HG02981 (cell line): ENCODE measurements around the gene TOMM20.
"Not testable (repeated sequence)": the region's sequence is repeated elsewhere in the genome, so short reads cannot be mapped to it uniquely, and the experiment has no call there.

Source experiments
- ATAC-seq: cut with Tn5 transposase; IDR thresholded peaks from one replicate; pipeline ENCODE4 v1.9.1; 2021; ENCODE audit warnings: mild to moderate bottlenecking, moderate library complexity; ENCODE audit not compliant: unreplicated experiment

TOMM20 gene

DNA sequence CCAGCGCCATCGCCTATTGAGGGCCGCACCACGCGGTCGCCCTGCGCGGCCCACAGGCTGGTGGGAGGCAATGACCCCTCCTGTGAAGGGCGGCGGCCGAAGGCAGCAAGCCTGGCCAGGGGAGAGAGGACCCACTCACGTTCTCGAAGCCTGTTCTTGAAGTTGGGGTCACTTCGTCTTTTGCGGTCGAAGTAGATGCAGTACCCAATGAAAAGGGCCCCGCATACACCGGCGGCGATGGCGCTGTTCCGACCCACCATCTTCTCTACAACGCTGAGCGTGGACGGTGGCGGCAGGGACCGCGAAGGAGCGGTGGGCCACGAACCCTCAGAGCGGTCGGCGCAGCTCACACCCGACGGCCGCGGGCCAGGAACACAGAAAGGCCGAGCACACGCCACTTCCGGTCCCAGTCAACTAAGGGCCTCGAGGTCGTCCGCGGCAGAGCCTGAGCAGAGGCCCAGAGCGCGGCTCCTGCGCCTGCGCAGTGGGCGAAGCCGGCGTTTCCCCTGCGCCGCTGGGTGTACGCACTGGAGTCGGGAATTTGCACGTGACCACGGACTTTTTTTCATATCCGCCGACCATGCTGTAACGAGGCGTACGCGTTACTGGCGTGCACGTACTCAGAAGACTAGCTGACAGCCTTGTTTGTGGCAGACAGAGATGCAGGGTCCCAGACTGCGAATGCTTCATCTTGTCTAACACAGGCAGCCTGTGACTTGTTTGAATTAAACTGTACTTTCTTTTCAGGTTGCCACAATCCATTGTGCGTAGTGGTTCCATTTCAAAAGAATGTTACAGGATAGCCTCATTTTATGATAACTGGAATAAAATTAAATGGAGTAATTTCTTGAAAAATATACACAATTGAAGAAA is at the start of gene TOMM20:
Gene TOMM20 (minus strand): TSS at position 382 of the 873 bp plus-strand sequence. CDS start 122 bp downstream, at position 260.
- peak; percentile 95 for ATAC-seq

DNA sequence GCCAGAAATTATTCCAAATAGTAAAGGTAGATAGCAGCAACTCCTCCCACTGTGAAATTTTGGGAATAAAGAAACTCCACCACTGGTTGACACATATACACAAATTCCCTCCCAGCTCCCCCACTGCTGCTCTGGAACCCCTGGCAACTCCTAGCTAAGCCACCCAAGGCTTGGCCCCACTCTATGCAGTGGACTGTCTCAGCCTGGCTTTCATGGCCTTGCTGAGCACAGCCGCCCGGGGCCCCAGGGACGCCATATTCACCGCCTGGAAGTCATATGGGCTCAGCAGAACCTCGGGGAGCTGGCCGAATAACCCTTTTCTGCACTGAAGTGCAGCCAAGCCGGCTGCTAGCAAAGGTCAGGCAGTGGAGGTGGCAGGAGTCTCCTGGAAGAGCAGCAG is 47.8 kb upstream of the TOMM20 start:
- no peak for ATAC-seq

DNA sequence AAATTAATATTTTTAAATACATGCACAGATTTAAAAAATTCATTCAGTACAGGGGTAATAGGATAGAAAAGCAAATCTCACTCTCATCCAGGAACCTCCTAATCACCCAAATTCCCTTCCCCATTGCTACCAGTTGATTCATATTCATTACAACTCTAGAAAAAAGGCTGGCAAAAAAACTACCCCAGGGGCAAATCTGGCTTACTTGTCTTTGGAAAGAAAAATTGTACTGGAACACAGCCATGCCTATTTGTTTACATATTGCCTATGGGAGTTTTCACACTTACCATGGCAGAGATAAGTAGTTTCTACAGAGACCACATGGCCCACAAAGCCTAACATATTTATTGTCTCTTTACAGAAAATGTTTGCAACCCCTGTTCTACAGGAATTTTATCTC is 41.3 kb upstream of the TOMM20 start:
- no peak for ATAC-seq

DNA sequence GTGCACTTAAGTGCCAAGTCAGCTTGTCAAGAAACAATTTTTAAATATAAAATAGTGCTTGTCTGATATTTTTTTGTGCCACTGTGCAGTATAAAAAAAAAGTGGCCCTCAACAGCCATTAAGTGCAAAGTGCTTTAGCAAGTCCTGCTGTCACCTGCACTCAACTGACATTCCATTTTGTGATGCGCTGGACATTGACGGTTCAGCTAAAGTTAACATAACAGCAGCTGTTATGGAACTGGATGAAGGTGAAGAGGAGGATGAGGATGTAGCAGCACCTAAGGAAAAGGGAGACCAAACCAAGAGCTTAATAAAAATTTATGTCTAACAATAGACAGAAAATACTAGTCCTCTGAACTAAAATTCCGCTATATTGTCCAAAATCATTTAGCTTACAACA is 39.7 kb upstream of the TOMM20 start:
- ATAC-seq = no peak

DNA sequence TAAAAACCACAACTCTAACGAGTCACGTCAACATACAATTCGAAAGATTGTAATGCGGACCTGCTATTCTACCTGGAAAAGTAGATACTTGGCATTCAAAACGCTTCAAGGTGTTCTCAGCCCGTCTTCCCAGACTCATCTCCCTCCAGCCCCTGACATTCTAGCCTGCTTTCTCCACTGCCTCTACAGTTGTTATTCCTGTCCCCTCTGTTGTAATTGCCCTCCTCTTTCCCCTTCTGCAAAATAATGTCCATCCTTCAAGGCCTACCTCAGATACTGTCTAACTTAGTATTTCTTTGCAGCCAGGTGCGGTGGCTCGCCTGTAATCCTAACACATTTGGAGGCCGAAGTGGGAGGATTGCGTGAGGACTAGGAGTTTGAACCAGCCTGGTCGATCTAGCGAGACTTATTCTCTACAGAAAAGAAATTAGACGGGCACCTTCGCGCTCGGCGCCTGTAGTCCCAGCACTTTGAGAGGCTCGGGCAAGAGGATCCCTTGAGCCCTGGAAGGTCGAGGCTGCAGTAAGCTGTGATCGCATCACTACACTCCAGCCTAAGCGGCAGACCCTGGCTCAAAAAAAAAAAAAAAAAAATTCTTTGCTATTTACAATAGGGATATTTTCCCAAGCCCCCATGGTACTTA is 33.2 kb upstream of the TOMM20 start:
- no peak for ATAC-seq

DNA sequence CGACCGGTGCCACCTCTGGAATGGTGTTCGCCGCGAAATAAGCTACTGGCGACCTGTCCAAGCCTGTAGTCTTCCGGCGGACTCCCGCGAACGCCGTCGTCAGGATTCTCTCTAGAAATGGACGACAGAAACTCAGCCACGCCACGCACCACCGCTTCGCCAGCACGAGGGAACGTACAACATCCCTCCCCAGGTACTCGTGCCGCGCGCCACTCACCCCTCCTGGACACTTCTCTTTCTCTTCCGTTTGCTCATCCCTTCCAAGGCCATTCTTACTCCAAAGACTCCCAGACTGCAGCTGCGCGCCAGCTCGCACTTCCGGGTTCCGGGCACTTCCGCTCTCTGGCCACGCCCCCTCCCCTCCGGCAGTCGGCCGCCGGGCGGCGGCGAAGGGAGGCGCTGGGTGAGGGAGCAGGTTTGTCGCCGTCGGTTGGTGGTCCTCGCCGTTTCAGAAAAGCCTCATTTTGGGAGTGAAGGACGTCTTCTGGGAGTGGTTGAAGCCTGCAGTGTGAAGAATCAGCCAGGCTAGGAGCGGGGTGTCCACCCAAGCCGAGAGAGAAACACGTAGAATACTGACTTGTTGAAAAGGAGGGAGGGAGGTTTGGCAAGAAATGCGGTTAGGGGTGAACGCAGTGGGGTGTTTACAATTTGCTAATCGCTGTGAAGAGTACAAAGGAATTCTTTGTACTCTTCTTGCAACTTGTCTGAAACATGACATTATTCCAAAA is 32.5 kb upstream of the TOMM20 start, which contains the start of gene RBM34:
Gene RBM34 (minus strand): TSS at position 294 of the 728 bp plus-strand sequence. CDS start 24 bp downstream, at position 270.
- ATAC-seq = peak; percentile 94

DNA sequence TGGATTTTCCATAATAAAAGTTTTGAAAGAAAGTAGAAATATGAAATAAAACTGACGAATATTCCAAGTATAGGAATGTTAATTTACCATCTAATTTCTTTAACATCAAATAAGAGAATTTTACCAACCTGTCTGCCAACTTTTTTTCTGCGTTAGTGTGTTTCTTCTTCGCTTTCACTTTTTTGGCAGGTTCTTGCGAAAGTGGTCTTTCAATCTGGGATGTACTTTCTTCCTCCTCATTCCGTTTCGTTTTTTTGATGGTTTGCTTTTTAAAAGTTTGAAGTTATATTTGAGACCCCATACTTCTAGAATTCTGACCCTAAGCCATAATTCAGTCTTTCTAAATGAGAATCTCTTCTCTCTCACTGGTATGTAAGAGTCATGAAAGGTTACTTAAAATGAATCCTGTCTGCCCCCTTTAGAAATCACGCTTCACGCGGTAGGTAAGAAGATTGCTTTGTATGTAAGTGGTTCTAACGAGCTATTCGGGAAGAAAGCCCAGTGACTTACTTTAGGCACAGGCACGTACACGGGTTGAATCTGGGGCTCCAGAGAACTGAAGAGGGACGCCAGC is 31.8 kb upstream of the TOMM20 start:
- ATAC-seq = peak; percentile 42

DNA sequence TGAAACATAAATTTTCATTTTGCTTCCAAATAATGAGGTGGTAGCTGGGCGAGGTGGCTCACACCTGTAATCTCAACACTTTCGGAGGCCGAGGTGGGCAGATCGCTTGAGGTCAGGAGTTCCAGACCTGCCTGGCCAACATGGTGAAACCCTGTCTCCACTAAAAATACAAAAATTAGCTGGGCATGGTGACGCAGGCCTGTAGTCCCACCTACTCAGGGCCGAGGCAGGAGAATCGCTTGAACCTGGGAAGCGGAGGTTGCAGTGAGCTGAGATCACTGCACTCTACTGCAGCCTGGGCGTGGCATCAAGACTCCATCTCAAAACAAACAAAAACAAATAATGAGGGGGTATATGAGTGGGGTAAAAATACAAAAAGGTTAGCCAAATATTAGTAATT is 31.3 kb upstream of the TOMM20 start:
- not testable (repeated sequence) for ATAC-seq

DNA sequence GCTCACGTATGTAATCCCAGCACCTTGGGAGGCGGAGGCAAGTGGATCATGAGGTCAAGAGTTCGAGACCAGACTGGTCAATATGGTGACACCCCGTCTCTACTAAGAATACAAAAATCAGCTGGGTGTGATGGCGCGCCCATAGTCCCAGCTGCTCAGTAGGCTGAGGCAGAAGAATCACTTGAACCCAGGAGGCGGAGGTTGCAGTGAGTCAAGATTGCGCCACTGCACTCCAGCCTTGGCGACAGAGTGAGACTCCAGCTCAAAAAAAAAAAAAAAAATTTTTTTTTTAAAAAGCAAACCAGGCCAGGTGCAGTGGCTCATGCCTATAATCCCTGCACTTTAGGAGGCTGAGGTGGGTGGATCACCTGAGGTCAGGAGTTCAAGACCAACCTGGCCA is 30.6 kb upstream of the TOMM20 start:
- not testable (repeated sequence) for ATAC-seq

DNA sequence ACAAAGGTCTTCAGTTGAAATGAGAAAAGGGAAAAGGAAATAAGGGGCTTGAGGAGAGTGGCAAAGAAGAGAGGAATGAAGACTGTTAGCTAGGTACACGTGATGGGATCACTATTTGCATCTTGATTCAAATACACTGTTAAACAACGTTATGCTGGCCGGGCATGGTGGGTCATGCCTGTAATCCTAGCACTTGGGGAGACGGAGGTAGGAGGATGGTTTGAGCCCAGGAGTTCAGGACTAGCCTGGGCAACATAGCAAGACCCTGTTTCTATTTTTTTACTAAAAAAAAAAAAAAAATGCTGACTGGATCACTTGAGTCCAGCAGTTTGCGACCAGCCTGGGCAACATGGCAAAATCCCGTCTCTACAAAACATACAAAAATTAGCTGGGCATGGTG is 30.0 kb upstream of the TOMM20 start:
- ATAC-seq = no peak

DNA sequence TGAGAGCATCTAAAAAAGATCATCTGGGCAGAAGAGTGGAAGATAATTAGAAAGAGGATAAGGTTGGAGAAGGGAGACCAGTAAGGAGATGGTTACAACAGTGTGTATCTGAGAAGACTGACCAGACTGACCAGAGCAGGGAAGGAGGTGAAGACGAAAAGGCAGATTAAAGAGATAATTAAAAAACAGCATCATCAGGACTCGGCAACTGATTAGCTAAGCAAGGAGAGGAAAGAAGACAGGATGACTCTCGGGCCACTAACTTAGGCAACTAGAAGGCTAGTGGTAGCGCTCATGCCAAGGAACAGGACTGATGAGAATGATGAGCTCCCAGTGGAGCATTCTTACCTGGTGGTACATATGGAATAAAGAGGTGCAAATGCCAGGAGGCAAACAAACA is 28.5 kb upstream of the TOMM20 start:
- ATAC-seq = no peak

DNA sequence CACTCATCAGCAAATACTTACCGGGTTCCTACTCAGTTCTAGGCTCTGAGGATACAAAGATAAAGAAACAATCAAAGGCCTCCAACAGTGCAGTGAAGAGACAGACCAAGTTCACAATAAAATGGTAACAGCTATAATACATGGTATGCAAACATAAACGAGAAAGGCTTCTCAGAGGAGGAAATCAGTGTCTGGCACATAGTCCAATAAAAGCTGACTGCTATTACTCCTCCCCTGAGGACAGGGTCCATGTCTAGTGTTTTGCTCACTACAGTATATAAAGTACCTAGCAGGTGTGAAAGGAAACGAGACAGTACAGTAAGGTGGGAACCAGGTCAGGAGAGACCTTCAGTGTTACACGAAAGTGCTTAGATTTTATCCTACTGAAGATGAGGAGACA is 28.1 kb upstream of the TOMM20 start:
- ATAC-seq = no peak

DNA sequence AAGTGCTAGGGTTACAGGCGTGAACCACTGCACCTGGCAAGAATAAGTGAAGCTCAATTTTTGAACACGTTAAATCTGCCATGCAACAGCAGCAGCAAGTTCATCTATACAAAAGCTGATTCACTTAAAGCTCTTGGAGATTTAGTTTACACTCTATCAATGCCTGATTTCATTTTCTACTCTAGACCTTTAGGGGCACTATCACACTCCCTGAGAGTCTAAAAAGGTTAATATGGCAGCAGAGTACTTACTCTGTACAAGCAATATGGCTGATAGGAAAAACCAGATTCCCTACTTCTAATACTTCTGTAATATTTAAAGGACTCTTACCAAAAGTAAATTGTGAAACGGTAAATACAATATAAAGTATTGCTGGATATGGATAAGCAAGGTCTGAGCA is 27.6 kb upstream of the TOMM20 start:
- ATAC-seq = no peak

DNA sequence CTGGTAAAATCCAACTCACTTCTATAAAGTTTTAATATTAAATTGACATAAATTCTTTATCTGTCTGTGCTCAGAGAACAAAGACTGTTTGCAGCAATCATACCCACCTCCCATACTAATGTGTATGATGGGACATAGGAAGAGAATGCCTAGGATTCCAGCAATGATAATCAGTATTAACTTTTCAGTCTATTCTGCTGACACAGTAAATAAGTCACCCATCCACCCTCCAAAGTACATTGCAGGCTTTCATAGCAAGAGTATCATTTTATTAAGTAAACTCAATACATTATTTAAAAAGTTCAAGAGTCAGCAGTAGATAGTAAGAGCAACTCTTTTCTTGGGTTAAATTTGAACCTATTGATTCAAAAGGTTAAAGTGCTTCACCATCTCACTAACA is 23.6 kb upstream of the TOMM20 start:
- ATAC-seq = no peak

DNA sequence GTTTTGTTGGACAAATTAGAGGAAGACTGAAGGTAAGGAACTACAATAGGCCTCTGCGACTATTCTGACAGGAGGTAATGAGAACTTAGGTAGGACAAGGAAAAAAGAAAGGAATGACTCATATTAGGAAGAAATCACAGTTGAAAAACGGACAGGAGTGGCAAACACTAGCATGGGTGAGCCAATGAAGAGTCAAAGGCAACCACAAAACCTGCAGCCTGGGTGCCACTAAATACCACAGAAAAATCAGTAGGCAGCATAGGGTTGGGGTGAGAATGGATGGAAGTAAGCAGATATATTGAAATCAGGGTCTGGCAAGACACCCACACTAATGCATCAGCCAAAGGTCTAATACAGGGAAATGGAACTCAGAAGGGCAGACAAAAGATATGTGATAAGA is 22.4 kb upstream of the TOMM20 start:
- ATAC-seq = no peak

DNA sequence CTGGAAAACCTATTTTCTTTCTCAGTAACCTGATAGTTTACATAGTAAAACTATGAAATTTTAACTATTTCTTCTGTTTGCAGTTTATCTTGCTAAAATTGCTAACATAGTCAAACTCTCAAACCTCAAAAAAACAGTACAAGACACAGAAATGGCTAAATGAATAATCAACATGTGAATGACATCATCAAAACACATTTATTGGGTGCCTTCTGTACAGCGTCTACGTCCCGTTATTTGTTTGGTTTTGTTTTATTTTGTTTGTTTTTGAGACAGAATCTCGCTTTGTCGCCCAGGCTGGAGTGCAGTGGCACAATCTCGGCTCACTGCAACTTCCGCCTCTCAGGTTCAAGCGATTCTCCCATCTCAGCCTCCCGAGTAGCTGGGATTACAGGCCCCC is 21.2 kb upstream of the TOMM20 start:
- ATAC-seq = no peak

DNA sequence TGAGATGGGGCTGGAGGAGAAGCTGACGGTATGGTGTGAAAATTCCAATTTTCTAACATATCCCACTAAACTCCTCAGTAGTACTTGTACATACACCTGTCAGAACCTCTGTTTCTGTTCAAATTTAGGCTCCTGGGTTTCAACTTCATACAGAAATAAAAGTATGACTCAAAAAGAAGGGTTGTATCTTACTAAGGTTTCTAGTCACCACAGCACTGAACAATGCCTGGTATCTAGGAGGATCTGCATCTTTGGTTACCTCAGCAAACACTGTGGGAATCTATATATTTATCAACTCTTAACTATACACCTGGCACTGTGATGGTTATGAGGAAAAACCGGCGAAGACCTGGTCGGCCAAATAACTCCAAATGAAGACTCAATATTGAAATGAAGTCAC is 18.6 kb upstream of the TOMM20 start:
- ATAC-seq = no peak

DNA sequence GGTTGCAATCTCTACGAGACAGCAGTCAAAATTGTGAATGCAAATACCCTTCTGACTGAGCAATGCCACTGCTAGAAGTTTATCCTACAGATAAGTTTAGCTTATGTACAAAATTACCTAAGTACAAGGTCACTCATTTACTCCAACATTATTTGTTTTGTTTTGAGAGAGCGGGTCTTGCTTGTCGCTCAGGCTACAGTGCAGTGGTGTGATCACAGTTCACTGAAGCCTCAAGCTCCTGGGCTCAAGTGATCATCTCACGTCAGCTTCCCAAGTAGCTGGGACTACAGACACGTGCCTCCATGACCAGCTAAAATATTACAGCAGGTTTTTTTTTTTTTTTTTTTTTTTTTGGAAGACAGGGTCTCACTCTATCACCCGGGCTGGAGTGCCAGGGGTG is 17.0 kb upstream of the TOMM20 start:
- no peak for ATAC-seq

DNA sequence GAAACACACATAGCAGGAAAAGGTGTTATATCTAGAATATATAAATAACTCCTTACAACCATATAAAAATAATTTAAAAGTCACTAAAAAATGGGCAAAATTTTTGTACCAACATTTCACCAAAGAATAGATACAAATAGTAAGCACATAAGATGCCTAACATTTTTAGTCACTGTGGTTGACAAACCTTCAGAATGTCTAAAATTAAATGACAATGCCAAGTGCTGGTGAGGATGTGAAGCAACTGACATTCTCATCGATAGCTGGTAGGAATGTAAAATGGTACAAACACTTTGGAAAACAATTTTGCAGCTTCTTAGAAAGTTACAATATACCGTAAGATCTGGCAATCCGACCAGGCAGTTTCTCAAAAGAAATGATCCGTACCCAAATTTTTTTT is 14.4 kb upstream of the TOMM20 start:
- ATAC-seq = no peak

DNA sequence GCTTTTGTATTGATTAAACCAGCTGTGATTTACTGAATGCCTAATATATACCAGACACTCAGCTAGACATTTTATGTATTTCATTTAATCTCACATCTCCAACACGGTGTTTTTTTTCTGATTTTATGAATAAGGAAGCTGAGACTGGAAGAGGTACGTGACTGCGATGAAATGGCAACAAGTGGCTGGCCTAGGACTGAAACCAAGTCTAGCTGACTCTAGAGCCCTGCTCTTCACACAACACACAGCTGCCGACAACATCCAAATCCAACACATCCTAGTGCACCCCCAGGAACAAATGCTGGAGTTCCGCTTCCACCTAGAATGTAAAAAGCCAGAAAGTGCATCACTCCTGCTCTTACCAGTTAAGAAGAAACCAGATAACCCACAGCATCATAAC is 10.7 kb upstream of the TOMM20 start:
- no peak for ATAC-seq

DNA sequence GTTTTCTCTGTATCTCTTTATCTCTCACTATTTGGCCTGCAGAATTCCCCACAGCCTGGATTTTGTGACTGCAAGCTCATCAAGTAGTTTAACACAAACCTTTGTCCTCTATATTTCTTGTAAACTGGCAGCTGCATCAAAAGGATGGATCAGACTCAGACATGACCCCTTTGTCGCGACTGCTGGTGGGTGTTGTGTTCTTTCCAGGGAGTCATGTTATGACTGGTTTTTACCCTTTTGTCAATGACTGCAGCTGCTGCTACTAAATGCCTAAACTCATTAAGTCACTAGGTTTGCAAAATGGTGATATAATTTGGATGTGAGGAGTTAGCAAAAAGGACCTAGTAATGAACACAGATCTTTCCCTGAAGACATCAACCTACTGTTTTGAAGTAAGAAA is 10.2 kb upstream of the TOMM20 start:
- ATAC-seq = no peak
